NCI-H1092 treated with DMSO at 0.1 percent for 48 hours (cell line): ENCODE data around the gene EXOC6B.
A peak's percentile ranks its signal among the peaks of the same experiment; 100 is the strongest.

Experiments used
- DNase-seq: peaks from one replicate; lab custom pipeline; 2025; lab: John Stamatoyannopoulos, UW

Gene EXOC6B

DNA sequence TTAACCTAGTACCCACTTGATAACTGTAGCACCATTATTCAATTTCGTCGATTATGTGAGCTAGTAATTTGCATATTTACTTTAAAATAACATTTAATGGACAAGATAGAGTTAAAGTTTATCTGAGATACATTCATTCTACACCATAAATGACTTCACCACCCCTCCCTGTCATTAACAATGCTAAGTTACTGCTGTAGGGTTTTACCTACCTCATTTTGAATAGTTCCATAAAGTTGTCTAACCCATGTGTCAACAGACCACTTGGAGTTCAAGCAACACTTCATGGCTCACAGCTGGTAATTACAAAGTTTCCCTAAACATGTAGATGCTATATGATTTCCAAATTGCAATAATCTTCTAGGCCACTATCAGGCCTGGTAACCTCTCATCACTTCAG lies 550.7 kb downstream of the EXOC6B start:
- DNase-seq = no peak

- no peak for DNase-seq
Observed at GRCh38 chr2:72274380-72274797, 551.4 kb downstream of the EXOC6B start.

DNA sequence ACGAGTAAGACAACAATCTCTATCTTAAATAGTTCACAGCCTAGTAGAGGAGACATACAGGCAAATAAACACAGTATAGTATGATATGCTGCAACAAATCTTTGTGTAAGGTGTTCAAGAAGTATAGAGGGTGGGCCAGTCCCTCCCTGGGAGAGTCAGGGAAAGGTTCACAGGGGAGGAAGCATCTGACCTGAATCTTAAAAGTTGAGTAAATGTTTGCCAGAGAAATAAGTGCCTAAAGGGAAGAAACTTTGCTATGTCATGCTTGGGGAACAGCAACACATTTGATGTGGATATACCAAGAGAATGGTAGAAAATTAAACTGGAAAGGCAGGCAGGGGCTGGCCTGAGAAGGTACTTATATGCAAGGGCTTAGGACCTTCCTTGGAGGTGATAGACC lies 552.4 kb downstream of the EXOC6B start:
- no peak for DNase-seq

GRCh38 chr2:72271766-72272641 lies 553.8 kb downstream of the EXOC6B start:
- DNase-seq = peak; percentile 54

DNA sequence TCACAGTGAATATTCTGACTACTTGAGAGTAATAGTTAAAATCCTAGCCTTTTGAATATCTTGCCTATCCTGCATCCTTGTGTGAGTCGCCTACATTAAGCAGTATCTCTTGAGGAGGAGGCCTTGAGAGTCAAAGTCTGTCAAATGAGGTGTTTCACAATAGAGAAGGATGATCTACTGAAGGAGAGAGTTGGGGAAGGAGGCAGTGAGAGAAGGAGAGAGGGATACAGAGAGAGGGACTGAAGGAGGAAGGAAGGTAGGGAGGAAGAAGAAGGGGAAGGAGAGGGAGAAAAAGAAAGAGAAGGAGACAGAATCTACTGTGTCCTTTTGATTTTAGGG lies 554.6 kb downstream of the EXOC6B start:
- no peak for DNase-seq

- DNase-seq = no peak
Observed at GRCh38 chr2:72270556-72271275, 555.1 kb downstream of the EXOC6B start.

DNA sequence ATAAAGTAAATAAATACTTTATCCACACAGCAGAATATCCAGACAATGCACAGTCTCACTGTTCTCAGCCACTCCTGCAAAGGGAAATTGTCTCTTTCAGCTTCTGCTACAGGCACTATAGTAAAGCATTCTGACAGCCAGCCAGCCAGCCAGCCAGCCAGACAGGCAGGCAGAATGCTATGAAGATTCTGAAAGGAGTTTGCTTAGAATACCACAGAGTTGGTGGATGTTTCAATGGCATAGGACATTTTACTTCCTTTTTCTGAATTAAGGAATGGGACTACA lies 562.1 kb downstream of the EXOC6B start:
- DNase-seq = peak; percentile 30

DNA sequence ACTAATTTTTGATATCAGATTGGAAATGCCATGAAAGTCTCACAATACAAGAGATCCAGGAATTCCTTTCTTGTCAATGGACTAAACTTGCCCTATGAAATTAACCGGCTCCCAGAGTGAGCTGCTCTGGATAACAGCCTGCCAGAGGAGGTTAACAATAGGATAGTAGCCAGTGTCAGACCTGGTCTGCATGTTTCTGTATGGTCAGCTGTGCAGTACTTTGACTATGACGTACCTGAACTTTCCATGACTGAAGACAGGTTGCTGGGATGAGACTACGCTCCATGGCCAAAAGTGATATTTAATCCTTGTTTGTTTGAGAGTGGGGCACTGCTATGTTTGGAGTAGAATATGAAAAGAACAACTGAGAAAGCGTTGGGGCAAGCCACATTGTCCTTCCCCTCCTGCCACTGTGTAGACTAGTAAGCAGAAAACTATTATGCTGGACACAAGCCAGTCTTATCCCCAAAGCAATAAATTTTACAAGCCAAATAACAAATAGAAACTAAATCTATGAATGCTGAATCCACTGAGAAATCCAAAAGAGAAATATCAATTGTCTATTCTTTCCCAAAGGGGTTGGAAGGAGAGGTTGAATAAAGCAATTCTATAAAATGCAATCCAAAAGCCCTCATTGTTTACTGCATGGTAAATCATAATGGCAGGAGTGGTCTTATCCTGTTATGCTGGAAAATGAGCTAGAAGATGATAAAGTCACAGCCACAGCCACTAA lies 562.6 kb downstream of the EXOC6B start:
- DNase-seq = peak; percentile 21

GRCh38 chr2:72261076-72261475 lies 564.8 kb downstream of the EXOC6B start:
- no peak for DNase-seq

- DNase-seq = no peak
Observed at GRCh38 chr2:72255540-72255939, 570.3 kb downstream of the EXOC6B start.

GRCh38 chr2:72254831-72255451 lies 570.9 kb downstream of the EXOC6B start:
- DNase-seq = no peak

DNA sequence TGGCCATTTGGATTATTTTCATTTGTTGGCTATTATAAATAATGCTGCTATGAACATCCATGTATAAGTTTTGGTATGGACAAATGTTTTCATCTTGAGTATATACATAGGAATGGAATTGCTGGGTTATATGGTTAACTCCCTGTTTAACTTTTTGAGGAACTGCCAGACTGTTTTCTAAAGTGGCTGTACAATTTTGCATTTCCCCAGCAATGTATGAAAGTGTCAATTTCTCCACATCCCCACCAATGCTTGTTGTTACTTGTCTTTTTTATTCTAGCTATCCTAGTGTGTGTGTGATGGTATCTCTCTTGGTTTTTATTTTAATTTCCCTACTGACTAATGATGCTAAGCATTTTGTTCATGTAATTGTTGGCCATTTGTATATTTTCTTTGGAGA lies 587.5 kb downstream of the EXOC6B start:
- no peak for DNase-seq

GRCh38 chr2:72237549-72237948 lies 588.3 kb downstream of the EXOC6B start:
- no peak for DNase-seq

- no peak for DNase-seq
Observed at GRCh38 chr2:72236445-72237067, 589.3 kb downstream of the EXOC6B start.

DNA sequence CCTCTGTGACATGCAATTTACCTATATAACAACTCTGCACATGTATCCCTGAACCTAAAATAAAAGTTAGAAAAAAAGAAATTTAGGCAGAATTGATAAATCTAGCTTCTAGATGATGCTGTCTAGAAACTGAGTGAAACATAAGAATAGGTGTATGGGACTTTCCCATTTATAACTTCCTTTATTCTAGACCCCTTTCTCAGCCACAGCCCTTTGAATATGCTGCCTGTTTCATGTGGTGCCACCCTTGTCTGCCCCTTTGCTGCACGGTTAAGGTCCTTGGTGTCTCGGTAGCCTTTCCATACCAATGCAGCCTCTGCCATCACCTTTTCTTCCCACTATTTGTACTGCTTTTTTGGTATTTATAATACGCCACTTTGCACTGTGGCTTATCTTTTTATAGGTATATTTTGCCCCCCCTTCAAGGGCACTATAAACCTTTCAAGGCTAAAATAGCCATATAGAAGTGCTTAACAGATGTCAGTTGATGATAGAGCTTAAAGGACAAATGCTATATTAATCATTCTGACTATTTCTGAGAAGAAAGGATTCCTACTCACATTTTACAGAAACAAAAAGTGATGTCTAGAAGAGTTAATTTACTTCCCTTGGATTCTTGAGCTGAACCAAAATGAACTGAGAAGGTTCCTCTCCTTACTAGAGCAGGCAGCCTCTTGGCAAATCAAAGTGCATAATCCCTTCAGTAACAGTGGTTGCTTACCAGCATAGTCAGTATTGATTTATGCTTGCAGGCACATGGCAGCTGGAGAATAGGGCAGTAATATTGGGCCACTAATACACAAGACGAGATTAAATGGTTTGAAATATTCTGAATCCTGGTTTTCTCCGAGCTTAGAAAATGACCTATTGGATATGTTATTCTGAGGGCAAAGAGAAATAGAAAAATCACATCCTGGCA lies 590.1 kb downstream of the EXOC6B start:
- DNase-seq = no peak

DNA sequence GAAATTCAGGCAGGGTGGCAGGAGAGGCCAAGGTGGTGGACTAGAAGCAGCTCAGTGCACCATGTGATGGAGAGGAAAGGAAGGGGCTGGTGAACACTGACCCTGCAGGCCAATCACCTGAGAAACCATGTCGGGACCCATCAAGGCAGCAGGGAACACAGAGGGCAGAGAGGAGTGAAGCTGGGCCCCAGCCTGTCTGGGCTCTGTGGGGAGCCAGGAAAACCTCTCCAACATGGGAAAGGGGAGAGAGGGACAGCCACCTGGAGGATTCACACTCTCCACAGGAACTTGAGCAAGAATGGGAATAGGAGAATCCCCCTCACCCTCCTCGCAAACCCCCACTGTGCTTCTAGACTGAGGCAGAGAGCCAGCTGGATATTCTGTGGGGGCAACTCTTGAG lies 592.6 kb downstream of the EXOC6B start:
- no peak for DNase-seq

- no peak for DNase-seq
Observed at GRCh38 chr2:72222829-72223564, 602.8 kb downstream of the EXOC6B start.

GRCh38 chr2:72220170-72220569 lies 605.7 kb downstream of the EXOC6B start:
- no peak for DNase-seq

GRCh38 chr2:72214429-72215143 lies 611.2 kb downstream of the EXOC6B start:
- no peak for DNase-seq

DNA sequence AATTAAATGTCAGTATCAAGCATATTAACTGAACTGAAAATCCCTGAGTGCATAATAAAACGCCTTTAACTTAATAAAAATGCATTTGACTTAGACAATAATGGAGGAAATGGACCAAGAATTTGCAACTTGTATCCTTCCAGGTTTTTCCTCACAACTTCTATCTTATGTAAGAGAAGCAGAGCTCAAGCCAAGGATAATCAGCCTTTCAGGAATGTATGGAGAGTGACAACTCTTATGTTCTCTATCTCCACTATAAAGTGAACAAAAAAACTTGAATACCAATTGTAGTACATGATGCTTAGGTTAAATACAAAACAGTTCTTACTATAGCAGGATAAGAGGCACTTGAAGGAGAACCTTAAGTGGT lies 613.4 kb downstream of the EXOC6B start:
- DNase-seq = no peak
